Activated naive CD4-positive, alpha-beta T cell treated with anti-CD3 and anti-CD28 coated beads, Interleukin-2, amount 50 U/mL, for 16 hours (primary cell): ENCODE measurements around the gene SCP2.

ENCODE experiments used
- DNase-seq: peaks from one replicate; pipeline ENCODE4 v3.0.0-alpha.2; 2020

SCP2 gene

DNA sequence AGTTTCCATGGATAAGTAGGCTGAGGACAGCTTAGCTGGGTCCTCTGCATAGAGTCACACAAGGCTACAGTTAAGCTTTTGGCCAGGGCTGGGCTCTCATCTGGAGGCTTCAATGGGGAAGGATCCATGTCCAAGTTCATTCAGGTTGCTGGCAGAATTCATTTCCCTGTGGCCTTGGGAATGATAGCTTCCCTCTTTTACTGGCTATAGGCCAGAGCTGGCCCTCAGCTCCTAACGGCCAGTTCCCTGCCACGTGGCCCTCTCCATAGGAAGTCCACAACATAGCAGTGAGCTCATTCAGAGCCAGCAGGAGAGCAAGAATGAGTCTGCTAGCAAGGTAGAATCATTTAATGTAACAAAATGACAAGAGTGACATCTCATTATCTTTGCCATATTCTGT lies 119.9 kb downstream of the SCP2 start:
- no peak for DNase-seq

DNA sequence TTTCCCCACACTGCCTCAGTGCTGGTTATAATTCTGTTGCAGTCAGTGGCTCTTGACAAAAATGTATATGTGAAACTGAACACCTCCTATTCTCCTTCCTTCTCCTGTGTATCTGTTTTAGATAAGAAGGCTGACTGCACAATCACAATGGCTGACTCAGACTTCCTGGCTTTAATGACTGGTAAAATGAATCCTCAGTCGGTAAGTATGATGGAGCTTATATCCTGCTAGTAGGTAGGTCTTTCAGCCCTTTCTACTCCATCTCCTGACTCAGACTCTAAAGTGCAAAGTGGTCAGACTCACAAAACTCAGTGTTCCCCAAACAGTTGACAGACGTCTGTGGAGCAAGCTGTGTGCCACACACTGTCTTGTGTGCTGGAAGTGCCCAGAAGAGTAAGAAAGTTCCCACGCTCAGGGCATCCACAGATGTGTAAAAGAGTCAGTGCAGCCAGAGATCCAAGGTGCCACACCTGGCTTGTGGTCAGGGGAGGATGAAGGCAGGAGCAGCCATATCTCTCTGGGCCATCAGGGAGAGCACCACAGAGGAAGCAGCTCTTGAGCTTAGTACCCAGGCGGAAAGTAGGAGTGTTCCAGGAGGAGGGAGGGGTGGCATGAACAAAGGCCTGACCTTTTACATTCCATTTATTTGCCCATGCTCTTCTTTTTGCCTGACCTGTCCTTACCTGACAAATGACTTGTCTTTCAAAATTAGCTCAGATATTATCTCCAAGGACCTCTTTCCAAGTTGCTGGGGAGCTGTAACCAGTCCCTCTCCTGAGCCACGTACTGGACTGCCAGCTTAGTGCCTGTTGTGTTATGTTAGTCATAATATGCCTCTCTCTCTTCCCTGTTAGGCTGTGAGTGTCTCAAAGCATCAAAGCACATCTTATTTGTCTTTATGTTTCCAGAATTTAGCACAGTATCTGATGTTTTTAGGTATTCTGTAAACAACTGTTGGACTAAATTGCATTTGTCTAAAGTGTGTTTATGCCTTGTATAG lies 121.0 kb downstream of the SCP2 start:
- no peak for DNase-seq

DNA sequence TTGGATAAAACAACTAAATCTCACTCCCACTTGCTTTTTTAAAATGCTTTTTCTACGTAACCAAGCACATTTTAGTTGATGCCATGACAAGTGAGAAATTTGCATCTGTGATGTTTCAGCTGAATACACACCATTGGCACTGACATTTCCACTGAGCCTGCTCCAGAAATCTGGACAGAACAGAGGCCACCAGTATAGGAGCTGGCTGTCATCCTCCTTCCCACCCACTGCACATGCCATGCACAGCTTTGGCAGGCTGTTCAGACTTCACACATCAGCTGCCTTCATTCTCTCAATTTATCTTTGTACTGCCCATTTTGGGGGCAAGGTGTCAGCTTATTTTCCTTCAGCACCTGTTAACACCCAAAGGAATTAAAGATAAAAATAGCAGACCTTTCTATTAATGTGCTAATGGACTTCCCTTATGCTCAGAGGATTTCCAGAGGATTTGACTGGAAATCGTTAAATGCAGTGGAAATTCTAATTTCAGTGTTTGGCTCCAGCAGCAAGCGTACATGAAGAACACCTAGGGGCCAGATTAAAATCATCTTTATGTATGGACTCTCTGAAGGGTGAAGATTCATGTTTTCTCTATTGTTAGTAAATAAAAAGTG lies 122.0 kb downstream of the SCP2 start:
- DNase-seq: no peak

DNA sequence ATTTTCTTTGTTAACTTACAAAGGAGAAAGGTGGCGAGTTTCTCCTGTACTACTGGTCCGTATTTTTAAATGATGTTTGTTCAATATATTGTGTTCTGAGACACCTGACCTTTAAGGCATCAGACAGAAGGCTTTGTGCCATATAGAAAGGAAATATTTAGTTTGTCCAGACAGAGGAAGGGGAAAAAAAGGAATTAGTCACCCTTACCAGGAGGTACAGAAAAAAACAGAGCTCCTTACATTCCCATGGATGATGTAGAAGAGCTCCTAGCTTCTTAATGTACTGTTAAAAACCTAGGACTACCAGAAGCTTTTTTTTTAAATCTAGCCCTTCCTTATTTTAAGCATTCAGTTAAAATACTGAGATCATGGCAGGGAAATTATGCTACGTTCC lies 122.5 kb downstream of the SCP2 start:
- DNase-seq: no peak

DNA sequence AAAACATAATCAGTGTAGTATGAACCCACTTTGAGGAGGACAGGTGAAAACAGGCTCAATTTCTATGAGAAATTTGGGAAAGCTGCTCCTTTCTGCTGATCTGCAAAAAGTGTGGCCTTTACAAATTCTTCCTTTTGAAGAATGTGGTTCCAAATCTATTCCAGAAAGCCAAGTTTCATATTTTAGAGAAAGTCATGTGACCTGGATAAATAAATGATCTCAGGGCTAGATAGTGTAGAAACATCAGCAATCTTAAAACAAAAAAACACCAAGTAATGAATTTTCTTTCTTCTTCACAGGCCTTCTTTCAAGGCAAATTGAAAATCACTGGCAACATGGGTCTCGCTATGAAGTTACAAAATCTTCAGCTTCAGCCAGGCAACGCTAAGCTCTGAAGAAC lies 123.2 kb downstream of the SCP2 start:
- no peak for DNase-seq

DNA sequence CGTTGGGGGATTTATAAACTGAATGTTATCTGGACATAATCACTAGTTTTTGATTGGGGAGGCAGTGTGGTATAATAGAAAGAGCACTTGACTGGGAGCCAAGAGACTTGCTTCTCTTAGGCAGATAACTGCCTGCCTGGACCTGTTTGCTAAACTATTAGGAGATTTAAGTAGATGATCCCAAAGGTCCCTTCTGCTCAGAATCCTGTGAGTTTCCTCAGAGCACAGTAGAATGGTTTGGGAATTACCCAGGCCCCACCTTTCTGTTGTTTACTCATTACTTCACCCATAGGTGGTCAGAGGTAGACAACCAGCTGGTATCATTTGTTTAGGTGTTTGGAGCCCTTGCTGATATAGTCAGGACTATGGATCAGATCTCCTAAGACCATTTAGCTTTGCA lies 124.6 kb downstream of the SCP2 start:
- no peak for DNase-seq

DNA sequence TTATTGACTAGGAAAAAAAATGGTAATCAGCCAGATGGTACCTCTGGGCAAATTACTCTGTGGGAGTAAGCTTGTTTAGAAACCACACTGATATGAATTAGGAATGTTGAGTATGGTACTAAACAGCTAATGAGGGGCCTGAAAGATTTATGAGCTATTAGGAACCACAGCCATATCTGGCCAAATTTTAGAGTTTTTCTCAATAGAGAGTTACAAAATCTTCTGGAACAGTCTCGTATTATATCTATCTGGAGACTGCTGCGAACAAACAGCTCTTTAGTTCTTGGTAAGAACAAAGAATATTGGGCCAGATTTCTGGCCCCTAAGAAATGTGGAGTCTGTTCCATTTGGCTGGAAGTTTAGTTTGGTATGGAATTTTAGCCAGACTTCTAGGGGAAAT lies 130.1 kb downstream of the SCP2 start:
- no peak for DNase-seq

DNA sequence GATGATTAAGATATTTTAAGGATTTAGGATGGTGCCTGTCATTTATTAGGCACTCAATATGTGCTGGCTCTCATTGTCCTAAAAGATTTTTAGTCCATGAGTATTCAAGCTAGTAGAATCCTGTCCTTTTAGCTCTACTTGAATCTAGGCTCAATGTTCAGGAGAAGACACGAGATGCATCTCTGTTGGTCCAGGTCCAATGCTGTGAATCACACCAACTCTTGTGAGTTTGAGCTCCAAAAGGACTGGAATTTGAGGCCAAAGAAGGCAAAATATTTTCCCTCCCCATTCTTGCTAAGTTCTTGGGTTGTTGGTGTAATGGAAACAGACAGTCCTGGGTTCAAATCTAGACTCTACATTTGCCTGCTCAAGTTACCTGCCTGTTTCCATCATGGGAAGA lies 133.5 kb downstream of the SCP2 start:
- DNase-seq: no peak

DNA sequence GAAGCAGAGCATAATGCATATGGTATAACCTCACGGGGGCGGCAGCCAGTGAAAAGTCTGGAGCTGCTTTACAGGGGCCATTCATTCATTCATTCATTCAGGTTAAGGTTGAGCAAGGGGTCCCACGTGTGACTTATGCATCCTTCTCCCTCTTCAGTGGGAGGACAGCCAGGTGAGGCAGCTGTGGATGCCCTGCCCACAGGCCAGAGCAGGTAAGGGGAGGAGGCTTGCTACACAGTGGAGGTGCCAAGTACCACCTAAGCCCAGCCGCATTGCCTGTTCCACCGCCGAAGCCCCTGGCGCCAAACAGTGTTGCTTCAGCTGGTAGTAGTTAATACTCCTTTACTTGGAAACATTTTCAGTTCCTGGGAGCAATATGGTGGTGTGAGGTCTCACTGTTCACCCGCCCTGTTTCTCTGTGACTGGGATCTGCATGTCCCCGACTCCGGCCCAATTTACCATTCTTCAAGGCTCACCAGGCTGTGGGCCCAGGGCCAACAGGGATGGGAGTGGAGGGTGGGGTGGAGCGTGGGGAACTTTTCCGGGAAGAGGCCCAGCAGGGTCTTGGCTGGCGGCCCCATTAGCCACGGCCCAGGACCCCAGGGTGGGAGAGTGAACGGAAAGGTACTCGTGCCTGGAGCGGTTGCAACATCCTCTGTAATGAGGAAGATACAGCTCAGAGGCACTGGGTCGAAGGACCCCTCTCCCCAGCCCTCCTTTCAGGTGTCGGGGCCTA lies 134.2 kb downstream of the SCP2 start:
- DNase-seq: no peak

DNA sequence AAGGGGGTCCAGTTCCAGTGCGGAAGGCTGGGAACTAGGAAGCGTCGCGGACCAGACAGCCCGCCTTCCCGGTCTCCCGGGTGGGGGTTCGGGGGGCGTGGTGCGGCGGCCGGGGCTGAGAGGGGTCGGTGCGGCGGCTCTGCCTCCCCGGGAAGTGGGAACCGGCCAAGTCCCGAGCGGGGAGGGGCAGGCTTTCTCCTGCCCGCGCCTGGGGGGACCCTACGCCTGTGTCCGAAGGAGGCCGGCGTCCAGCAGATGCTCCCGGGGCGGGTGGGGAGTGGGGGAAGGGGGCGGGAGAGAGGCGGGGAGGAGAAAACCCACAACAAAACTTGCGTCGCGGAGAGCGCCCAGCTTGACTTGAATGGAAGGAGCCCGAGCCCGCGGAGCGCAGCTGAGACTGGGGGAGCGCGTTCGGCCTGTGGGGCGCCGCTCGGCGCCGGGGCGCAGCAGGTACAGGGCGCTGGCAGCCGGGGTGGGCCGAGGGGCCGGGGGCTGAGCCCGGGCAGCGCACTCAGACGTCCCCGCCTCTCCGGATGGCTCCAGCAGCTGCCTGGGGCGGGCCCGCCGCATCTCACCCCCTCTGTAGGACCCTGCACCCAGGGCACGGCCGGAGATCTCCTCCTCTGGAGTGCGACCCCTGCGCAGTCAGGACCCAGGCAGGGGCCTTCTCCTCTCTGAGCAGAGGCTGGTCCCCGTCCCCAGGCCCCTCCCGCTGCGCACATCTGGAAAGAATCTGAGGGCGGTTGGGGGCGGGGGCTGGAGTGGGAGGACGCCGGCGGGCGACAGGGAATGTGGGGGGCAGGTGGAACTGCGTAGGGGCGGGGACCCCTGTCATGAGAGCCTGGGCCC lies 135.0 kb downstream of the SCP2 start, which contains the start of gene PODN:
TSS of gene PODN (plus strand) at position 355 of the 849 bp plus-strand sequence. CDS start 7,643 bp downstream, outside the sequence.
- DNase-seq: no peak

DNA sequence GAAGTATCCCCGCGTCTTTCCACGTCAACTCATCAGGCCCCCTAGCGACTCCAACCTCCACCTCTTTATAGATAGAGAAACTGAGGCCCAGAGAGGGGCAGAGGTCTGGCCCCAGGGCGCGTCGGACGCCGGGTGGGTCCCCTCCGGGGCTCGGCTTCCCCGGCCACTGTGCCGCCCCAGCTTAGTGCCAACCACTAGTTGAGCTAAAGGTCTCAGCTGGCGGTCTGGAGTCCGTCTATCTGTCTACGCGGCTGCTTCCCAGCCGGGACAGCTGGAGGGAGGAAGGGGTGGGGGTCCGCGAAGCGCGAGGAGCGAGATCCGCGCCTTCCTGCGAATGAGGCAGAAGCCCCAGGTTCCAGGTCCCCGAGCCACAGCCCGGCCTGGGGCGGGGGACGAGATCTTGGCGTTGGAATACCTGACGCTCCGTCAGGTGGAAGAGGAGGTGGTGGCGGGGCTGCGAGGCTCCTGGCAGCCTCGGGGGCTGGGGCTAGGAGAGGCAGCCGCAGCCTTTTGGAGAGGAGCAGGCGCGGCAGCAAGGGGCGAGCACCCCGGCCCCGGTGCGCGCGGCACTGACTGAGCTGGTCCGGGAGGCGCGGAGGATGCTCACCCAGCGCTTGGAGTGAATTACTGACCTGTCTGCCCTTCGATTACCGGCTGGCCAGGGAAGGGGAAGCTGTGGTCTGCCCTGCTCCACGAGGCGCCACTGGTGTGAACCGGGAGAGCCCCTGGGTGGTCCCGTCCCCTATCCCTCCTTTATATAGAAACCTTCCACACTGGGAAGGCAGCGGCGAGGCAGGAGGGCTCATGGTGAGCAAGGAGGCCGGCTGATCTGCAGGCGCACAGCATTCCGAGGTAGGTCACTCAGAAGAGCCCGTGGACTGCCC lies 135.9 kb downstream of the SCP2 start:
- DNase-seq: no peak

DNA sequence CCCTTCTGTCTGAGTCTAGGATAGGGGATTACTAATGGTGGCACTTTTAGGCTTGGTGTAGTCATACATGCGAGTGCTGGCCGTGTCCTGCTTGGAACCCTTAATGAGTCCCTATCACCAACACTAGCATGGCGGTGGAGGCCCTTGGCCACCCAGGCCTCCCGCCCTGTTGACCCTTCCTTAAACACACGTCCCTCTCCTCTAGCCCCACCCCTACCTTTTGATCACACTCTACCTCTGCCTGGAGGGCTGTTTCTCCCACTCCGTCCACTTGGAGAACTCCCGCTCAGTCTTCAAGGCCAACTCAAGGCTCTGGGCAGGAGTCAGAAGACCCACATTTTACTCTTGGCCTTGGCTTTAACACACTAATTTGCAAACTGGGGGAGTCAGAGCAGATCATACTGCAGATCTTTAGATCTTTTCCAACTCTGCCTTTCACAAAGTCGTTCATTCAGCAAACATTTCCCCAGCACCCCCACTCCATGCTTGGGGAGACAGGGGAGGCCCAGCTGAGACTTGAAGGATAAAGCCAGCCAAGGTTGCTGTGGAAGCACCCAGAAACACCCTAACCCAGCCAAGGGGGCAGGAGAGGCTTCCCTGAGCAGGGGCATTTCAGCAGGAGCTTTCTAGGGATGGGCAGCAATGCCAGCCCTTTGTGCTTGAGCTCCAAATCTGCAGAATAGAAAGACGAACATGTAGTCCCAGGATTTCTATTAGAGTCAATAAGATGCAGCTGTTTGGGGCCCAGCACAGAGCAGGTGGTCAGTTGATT lies 136.9 kb downstream of the SCP2 start:
- no peak for DNase-seq

DNA sequence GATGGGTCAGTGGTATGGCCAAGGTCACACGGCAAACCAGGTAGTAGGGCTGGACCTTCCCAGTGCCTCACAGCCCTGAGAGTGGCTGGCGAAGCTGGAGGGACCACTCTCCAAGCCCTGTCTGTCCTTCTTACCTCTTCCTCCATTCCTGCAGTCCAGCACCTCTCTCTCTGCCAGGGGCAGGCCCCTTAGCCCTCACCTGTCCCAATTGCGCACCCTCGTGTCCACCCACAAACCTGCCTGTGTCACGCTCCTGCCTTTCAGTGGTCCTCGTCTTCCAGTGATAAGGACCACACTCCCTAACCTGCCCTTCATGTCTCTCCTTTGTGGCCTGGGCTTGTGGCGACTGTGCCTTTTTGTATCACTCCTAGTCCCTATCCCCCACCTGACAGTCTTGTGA lies 138.3 kb downstream of the SCP2 start:
- DNase-seq: no peak

DNA sequence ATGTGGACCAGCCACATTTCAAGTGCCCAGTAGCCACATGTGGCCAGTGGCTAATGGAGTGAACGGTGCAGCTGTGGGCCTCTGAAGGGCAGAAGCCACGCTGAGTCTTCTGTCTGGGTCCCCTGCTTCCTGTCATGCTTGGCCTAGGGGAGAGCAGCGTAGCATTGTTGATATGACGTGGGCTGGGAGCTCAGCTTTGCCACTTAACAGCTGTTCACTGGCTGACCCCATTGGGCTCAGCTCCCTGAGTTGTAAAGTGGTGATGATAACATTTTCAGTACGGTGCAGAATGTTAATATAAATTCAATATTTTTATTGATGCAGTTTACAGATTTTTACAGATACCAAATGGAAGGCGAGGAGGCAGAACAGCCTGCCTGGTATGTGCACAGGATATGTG lies 139.4 kb downstream of the SCP2 start:
- DNase-seq: no peak

DNA sequence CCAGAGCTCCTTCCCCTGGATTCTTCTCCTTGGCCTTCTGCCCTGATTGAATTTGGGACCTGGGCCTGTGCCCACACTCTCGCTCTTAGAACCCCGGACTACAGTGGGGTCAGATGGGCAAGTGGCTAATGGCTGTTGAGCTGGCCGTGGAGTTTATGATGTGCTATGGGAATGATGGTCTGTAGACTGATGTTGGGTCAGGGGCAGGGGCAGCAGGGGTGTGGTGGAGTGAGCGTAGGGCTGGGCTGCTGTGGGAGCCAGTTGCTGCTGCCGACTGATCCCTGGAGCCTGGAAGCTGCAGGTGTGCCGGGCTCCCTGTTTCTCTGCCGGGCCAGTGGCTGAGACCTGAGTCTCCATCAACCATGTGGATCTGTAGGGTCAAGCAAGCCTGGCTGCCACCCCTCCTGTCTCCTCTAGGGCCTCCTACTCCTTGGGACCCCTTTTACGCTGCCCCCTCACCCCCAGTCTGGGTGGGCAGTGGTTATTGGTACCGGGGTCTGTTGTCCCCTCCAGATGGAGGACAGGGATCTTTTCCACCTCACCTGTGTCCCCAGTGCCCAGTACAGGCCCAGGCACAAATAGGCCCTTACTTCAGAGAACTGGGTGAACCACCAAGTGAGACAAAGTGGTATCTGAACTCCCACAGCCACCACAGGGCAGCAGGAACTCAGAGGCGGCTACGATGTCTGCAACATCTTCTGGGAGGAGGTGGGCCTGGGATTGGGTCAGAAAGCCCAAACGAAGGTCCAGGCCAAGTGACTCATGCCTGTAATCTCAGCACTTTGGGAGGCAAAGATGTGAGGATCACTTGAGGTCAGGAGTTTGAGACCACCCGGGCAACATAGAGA lies 140.0 kb downstream of the SCP2 start:
- DNase-seq: no peak

DNA sequence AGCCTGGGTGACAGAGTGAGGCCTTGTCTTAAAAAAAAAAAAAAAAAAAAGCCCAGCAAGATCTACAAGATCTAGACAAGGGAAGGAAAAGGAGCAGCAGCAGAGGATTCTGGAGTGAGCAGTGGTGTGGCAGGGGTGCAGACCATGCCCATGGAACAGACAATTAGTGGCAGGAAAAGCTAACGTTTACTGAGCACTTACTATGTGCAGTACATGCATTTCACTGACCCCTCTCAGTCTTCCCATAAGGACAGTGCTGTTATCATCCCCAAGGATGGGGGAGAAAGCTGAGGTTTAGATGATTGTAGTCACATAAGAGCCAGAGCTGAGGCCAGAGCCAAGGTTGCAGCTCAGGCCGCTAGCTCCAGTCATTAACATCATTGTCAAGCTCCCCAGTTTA lies 140.8 kb downstream of the SCP2 start:
- DNase-seq: no peak

DNA sequence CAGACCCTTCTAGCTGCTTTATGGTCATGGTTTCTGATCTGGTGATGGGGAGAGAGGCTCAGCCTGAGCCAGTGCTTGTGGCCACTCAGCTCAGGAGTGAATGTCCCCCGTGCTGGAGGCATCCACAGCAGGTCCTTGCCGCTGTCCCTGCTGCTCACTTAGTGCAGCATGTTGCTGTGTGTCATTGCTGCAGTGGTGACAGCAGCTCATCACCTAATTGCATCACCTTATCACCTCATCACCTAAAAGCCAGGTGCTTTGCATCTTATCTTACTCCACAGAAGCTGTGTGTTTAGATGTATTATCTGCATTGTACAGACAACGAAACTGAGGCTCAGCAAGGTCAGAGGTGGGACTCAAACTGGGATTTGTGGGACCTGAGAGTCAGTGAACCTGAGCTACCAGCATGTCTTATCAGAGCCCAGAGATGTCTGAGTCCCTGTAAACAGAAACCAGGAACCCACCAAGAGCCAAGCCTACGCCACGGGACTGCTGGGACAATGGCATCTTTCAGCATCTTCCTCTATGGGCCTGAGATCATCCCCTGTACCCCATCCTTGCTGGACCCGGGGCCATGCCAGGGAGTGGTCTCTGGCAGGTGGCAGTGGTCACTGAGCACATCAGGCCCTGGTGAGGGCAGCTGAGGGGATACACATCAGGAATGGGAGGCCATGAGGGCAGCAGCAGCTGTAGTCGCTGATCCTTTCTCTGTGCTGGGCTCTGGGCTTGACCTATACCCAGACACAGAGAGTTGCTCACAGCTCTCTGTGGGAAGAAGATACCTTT lies 141.4 kb downstream of the SCP2 start:
- DNase-seq: no peak

DNA sequence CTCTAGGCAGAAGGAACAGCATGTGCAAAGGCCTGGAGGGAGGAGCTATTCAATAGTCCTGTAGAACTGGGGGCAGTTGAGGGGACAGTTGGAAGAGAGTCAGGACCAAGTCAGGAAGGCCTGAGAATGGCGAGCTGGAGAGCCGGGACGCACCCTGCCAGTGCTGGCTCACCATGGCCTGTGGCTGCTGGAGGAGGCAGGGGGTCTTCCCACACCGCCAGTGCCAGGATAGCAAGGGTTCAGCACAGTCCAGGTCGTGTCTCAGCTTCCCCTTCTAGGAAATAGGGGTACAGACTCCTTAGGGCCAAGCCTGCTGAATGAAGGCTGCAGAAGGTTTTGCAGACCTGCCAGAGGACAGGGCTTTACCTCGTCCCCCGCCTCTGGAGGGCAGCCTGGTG lies 142.2 kb downstream of the SCP2 start:
- no peak for DNase-seq
